GM13976 (cell line): ENCODE results near the gene CTU2.

Experiments used
- DNase-seq: peaks from one replicate; pipeline ENCODE4 v3.0.0; 2012; ENCODE audit warnings: low spot score
- CTCF ChIP-seq: IDR thresholded peaks from 2 replicates; pipeline ENCODE4 v1.5.1; 2012; ENCODE audit warnings: borderline replicate concordance, mild to moderate bottlenecking; ENCODE audit not compliant: insufficient read depth; ENCODE audit errors: extremely low read depth, missing control alignments, control extremely low read depth
- in situ Hi-C: fragments of 300-500 bp; cut with MboI; formaldehyde crosslinking; loops from one replicate; pipeline ENCODE4 v1.12.0; 2022; ENCODE audit warnings: low sequenced_read_pairs, mixed read lengths, inconsistent platforms; ENCODE audit not compliant: unreplicated experiment

The CTU2 gene

DNA sequence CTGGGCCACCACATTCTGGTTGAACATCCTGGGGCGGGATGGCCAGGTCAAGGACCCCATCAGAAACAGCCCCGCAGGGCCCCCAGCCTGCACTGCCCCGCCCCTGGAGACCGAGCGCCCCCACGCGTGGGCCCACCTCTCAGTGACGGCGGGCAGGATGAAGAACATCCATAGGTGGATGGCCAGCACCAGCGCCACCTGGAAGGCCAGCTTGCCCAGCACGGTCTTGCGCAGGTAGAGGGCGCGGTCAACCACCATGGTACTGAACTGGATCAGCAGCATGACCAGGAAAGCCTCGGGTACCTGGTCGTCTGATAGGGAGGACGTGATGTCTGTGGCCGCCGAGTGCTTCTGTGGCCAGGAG lies 13.6 kb downstream of the CTU2 start:
- no peak for DNase-seq
- TF ChIP-seq CTCF, result no peak
- in situ Hi-C loops, result no loop called here

DNA sequence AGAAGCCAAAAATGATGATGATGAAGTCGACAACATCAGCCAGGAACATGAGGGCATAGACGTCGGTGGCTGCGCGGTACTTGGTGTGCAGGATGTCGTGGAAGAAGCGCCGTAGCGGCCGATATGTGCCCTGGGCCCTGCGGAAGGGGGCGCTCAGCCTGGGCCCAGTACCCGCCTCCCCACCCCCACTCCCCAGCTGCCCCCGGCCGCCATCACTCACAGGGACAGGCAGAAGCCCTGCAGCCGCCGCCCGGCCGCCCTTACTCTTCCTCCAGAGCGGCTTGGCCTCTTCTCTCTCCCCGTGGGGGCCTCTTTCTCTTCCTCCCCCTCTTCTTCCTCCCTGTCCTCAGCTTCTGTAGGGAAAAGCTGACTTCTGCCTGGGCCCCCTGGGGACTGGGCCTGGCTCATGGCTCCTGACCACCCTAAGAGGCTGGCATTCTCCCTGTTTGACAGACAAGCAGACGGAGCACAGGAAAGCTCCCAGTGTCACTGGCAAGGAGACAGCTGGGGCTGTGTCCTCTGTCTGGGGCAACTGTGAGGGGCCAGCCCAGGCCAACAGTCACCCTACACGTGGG lies 14.2 kb downstream of the CTU2 start:
- no peak for TF ChIP-seq CTCF
- in situ Hi-C loops, result no loop called here
- no peak for DNase-seq

GRCh38 chr16:88721236-88721635 lies 14.9 kb downstream of the CTU2 start:
- TF ChIP-seq CTCF, result no peak
- in situ Hi-C loops, result no loop called here
- no peak for DNase-seq

DNA sequence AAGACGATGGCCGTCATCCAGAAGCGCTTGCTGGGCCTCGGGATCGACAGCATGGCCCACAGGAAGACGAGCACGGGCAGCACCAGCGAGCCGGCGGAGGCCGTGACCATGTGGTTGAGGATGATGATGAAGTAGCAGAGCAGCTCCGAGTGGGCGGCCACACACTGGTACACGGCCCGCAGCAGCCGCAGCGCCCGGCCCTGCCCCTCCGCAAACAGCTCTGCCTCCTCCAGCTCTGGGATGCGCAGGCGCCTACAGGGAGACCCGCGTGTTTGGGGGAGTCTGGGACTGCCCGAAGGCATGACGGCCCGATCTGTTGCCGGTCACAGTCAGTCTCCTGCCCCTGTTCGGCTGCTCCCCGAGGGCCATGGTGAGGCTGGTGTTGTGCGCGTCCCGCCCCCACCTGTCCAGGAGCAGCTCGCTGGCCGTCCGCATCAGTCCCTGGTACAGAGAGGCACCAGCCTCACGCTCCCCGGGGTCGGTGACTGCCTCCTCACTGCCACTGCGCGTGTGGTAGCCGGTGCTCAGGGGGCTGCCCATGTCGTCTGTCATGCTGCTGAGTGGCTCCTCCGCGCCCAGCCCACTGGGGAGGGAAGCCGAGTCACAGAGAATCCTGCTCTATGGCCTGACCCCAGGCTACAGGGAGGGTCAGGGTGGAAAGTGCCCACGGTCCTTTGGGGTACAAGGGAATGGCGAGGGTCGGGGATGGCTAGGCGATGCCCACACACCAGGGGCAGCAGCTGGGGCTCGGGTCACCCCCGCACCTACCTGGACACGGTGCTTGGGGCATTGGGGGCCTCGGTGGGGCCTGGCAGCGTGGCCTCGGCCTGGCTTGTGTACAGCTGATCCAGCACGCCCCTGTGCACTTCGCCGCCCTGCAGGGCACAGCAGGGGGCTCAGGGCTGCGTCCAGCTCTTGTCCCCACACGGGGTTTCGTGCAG lies 15.8 kb downstream of the CTU2 start:
- in situ Hi-C loops, result no loop called here
- no peak for TF ChIP-seq CTCF
- no peak for DNase-seq

DNA sequence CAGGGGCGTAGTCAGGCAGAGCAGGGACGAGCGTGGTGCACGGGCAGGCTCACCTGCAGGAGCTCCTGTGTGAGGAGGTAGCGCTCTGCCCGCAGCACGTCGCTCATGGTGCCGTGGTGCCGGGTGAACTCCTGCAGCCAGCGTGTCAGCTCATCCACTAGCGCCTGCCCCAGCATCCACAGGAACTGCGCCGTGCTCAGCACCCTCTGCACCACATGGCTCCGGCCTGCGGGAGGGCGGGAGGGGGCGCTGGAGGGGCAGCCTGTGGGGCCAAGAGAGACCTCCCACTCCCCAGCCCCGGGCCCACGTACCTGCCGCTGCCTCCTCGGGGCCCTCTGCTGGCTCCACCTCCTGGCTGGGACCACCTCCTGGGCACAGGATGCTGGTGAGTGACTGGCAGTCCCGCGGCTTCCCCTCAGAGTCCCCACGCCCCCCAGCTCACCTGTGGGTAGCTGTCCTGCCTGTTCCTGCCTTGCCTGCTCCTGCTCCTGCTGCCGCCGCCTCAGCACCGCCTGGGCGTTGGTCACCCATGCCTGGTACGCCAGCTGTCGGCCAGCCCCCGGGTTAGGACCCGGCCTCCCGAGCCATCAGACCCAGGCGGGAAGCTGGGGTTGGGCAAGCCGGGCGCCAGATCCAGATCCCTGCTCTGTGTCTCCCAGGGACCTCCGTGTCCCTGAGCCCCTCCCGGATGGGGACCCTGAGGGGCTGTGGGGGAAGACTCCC lies 16.6 kb downstream of the CTU2 start:
- in situ Hi-C loops, result no loop called here
- no peak for TF ChIP-seq CTCF
- DNase-seq, result no peak

- no peak for DNase-seq
- TF ChIP-seq CTCF, result no peak
- in situ Hi-C loops, result no loop called here
Measured at GRCh38 chr16:88723507-88723887, 17.2 kb downstream of the CTU2 start.
